Kidney (tissue), 14 donors: ENCODE results near the gene THBS2. TPM values are rescaled to one million over a fixed set of nuclear protein-coding genes. Genes with fewer than 3 reads are reported as not detected.

Experiments
- DNase-seq, 5 donors: peaks; one replicate each; pipeline ENCODE4 v3.0.0-alpha.2; 2013 to 2020
- FAIRE-seq: peaks from 2 replicates; lab custom pipeline; 2012; peaks lifted over from hg19 to GRCh38; lab: Jason Lieb, UNC
- H3K27ac ChIP-seq, 2 donors: one replicate each; pipeline ENCODE4 v1.7.0; 2013; ENCODE audit warnings: low read depth in 2 of 2, low read length in 2 of 2, inconsistent platforms in 1 of 2
- H3K27me3 ChIP-seq: one replicate; pipeline ENCODE4 v1.7.1; 2013; ENCODE audit warnings: low read length, inconsistent platforms; ENCODE audit not compliant: control insufficient read depth, insufficient read depth
- H3K36me3 ChIP-seq, 3 donors: one replicate each; pipeline versions ENCODE4 v1.7.0 to v1.7.1; 2013; ENCODE audit warnings: low read length in 3 of 3, control low read depth in 1 of 3, inconsistent platforms in 1 of 3; ENCODE audit not compliant: insufficient read depth in 3 of 3, control insufficient read depth in 2 of 3
- H3K4me1 ChIP-seq, 3 donors: one replicate each; pipeline versions ENCODE4 v1.7.0 to v1.7.1; 2013; ENCODE audit warnings: low read length in 3 of 3, inconsistent platforms in 1 of 3, low read depth in 1 of 3; ENCODE audit not compliant: control insufficient read depth in 2 of 3, insufficient read depth in 2 of 3
- H3K4me3 ChIP-seq, 3 donors: one replicate each; pipeline versions ENCODE4 v1.7.0 to v1.8.1; 2013; ENCODE audit warnings: low read length in 3 of 3, control low read depth in 1 of 3, inconsistent platforms in 1 of 3
- H3K9ac ChIP-seq, 3 donors: one replicate each; pipeline versions ENCODE4 v1.7.0 to v1.7.1; 2013; ENCODE audit warnings: low read length in 3 of 3, control low read depth in 1 of 3, inconsistent platforms in 1 of 3
- H3K9me3 ChIP-seq, 3 donors: one replicate each; pipeline versions ENCODE4 v1.7.0 to v1.7.1; 2013; ENCODE audit warnings: low read length in 3 of 3, control low read depth in 1 of 3, inconsistent platforms in 1 of 3; ENCODE audit not compliant: control insufficient read depth in 2 of 3, insufficient read depth in 1 of 3
- intact Hi-C: fragments of 100-400 bp; cut with DNase I; formaldehyde crosslinking; loops from one replicate; pipeline ENCODE4 v1.11.1; 2022
- polyA plus RNA-seq: library from polyadenylated mRNA; stranded (reverse); fragments of 350-450 nt; fragmentation: Illumina TruSeq; extraction: RNeasy Lipid Tissue Mini Kit (QIAGEN cat#74804); gene quantifications from one replicate; pipeline ENCODE4 v1.2.3, GENCODE V29; 2014; ENCODE audit warnings: low read depth, low replicate concordance; ENCODE audit not compliant: insufficient read depth
- total RNA-seq: library from RNA; stranded (reverse); fragmentation: NEBNext Ultra II Directional; extraction: Animal tissue kit (Norgen Biotek cat#: 25700); gene quantifications from one replicate; pipeline ENCODE4 v1.2.1, GENCODE V29; 2021
- TF ChIP-seq, protein P1 (sequence below): IDR thresholded peaks from 3 replicates; pipeline ENCODE4 v1.5.1; 2012; ENCODE audit warnings: mild to moderate bottlenecking, moderate library complexity, borderline replicate concordance; ENCODE audit not compliant: insufficient read depth; ENCODE audit errors: extremely low read depth
- donor health status: control.
- donor health status: control.
- donor health status: control.
- donor health status: control.
- donor health status: control.
- donor health status: DM: yes; HTN: yes; CAD: no.
- donor health status: Normal renal cell carcinoma (clear cell type).

The THBS2 gene
- total and polyA plus RNA-seq, 2 donors from 2014 or later, result 2.7 to 33.4 TPM

DNA sequence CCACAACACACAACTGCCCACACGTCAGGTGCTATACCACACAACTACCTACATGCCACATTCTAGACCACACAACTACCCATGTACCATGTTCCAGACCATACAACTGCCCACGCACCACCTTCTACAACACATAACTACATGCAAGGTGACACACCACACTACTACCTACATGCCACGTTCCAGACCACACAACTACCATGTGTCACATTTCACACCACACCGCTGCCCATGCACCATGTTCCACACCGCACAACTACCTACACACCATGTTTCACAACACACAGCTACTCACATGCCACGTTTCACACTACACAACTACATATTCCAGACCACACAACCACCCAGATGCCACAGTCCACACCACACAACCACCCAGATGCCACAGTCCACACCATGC lies 19.8 kb downstream of the THBS2 start:
- TF ChIP-seq, protein P1, sequence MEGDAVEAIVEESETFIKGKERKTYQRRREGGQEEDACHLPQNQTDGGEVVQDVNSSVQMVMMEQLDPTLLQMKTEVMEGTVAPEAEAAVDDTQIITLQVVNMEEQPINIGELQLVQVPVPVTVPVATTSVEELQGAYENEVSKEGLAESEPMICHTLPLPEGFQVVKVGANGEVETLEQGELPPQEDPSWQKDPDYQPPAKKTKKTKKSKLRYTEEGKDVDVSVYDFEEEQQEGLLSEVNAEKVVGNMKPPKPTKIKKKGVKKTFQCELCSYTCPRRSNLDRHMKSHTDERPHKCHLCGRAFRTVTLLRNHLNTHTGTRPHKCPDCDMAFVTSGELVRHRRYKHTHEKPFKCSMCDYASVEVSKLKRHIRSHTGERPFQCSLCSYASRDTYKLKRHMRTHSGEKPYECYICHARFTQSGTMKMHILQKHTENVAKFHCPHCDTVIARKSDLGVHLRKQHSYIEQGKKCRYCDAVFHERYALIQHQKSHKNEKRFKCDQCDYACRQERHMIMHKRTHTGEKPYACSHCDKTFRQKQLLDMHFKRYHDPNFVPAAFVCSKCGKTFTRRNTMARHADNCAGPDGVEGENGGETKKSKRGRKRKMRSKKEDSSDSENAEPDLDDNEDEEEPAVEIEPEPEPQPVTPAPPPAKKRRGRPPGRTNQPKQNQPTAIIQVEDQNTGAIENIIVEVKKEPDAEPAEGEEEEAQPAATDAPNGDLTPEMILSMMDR, result no peak
- Histone ChIP-seq H3K9ac (no peak overlapping the region), H3K4me1 (no peaks in the 10 kb centered on the region), H3K36me3 (peaks cover 0 to 2% (median 0%) of the 10 kb centered on the region in 3 donors), H3K27ac (no peak overlapping the region), H3K4me3 (peak overlapping the region in 1 of 3 donors; percentile 20), H3K9me3 (peaks cover 0 to 1% (median 0%) of the 10 kb centered on the region in 3 donors), H3K27me3 (no peaks in the 10 kb centered on the region)
- DNase-seq (peak in 1 of 5 donors; percentile 18), FAIRE-seq (no peak)
- intact Hi-C loops, result no loop called here

DNA sequence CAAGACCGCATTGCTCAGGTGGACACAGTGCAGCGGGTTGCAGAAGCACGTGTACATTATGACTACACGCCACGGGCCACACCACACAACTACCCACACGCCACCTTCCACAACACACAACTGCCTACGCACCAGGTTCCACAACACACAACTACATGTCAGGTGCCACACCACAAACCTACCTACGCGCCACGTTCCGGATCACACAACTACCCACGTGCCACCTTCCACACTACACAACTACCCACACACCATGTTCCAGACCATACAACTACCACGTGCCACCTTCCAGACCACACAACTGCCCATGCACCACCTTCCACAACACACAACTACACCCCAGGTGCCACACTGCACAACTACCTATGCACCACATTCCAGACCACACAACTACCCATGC lies 20.5 kb downstream of the THBS2 start:
- DNase-seq (no peak), FAIRE-seq (no peak)
- TF ChIP-seq, protein P1, result no peak
- Histone ChIP-seq H3K27ac (no peak overlapping the region), H3K9ac (no peak overlapping the region), H3K4me3 (no peak overlapping the region), H3K4me1 (no peaks in the 10 kb centered on the region), H3K36me3 (peaks cover 0 to 2% (median 0%) of the 10 kb centered on the region in 3 donors), H3K9me3 (peaks cover 0 to 1% (median 0%) of the 10 kb centered on the region in 3 donors), H3K27me3 (no peaks in the 10 kb centered on the region)
- intact Hi-C loops, result no loop called here

DNA sequence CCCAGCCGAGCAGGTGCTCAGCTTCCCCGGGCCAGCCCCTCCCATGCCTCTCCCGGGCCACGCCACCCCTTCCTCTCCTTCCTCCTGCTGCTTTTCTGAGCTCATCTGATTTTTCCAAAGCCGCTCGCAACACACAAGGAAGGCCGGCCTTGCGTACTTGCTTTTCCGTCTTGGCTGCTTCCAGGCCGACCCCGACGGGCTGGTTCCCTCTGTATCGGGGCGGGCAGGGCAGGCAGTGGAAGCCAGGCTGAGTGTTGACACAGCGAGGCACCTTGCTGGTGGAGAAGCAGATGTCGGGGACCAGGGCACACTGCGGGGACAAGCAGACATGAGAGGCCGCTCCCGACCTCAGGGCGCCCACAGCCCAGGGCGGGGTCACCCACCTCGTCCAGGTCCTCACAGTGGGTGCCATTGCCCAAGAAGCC lies 21.1 kb downstream of the THBS2 start:
- H3K4me3 ChIP-seq, result no peak overlapping the region
- intact Hi-C loops, result no loop called here
- TF ChIP-seq, protein P1, result no peak
- H3K9me3 ChIP-seq, result peaks cover 0 to 1% (median 0%) of the 10 kb centered on the region in 3 donors
- no peak overlapping the region for H3K9ac ChIP-seq
- DNase-seq, result peak in 1 of 5 donors; percentile 22
- no peaks in the 10 kb centered on the region for H3K4me1 ChIP-seq
- FAIRE-seq, result no peak
- H3K36me3 ChIP-seq, result peaks cover 0 to 2% (median 0%) of the 10 kb centered on the region in 3 donors
- H3K27ac ChIP-seq, result no peak overlapping the region
- H3K27me3 ChIP-seq, result no peaks in the 10 kb centered on the region
